HEK293 (cell line): ENCODE measurements around the gene LARGE1.

ENCODE experiments used
- CTCF ChIA-PET: fragments of 350-600 bp; formaldehyde crosslinking; extraction: SDS; loops from one replicate; lab custom pipeline; 2021; ENCODE audit warnings: antibody characterized with exemption; lab: Yijun Ruan, JAX
- POLR2A ChIA-PET: fragments of 300-600 bp; formaldehyde crosslinking; extraction: SDS; loops from one replicate; lab custom pipeline; 2020; ENCODE audit warnings: antibody characterized with exemption, inconsistent platforms; lab: Yijun Ruan, JAX
- H3K27ac ChIP-seq: fragments of 200-500 bp; sonication (Bioruptor generic); 2 replicates; pipeline ENCODE4 v1.5.1; 2014; ENCODE audit warnings: low read depth, low read length, control low read depth, inconsistent platforms; ENCODE audit errors: extremely low read depth
- H3K36me3 ChIP-seq, 2 experiments: fragments of 200-500 bp in 1 of 2; sonication (Bioruptor generic) in 1 of 2; 1 replicate in 1 of 2; 2 replicates in 1 of 2; pipeline ENCODE4 v1.5.1; 2014 to 2017; ENCODE audit warnings: inconsistent platforms in 2 of 2, low read length in 2 of 2; ENCODE audit not compliant: control insufficient read depth in 2 of 2, insufficient read depth in 1 of 2
- H3K4me1 ChIP-seq: fragments of 200-500 bp; sonication (Bioruptor generic); 2 replicates; pipeline ENCODE4 v1.5.1; 2014; ENCODE audit warnings: mild to moderate bottlenecking, low read length, inconsistent platforms; ENCODE audit not compliant: control insufficient read depth, insufficient read depth
- H3K4me3 ChIP-seq: 2 replicates; pipeline ENCODE4 v1.5.1; 2011; ENCODE audit warnings: low read depth, mild to moderate bottlenecking, control low read depth, low read length, moderate library complexity
- H3K9me3 ChIP-seq: fragments of 200-500 bp; sonication (Bioruptor generic); 2 replicates; pipeline ENCODE4 v1.5.1; 2014; ENCODE audit warnings: low read depth, low read length, inconsistent platforms; ENCODE audit not compliant: control insufficient read depth, insufficient read depth
- BCL6B ChIP-seq: fragments of 450-650 bp; formaldehyde crosslinking; IDR thresholded peaks from 2 replicates; pipeline ENCODE4 v1.5.1; 2017; ENCODE audit warnings: missing biosample characterization, missing genetic modification characterization
- ELK4 ChIP-seq: IDR thresholded peaks from 2 replicates; pipeline ENCODE4 v1.6.1; 2011; ENCODE audit warnings: mild to moderate bottlenecking, low read depth, low read length, borderline replicate concordance
- GLIS1 ChIP-seq: fragments of 450-650 bp; formaldehyde crosslinking; IDR thresholded peaks from 2 replicates; pipeline ENCODE4 v1.5.1; 2016; ENCODE audit warnings: missing biosample characterization, missing genetic modification characterization
- MYNN ChIP-seq: fragments of 450-650 bp; formaldehyde crosslinking; IDR thresholded peaks from 2 replicates; pipeline ENCODE4 v1.5.1; 2016; ENCODE audit warnings: missing biosample characterization, missing genetic modification characterization, borderline replicate concordance
- OVOL3 ChIP-seq: fragments of 450-650 bp; formaldehyde crosslinking; IDR thresholded peaks from 2 replicates; pipeline ENCODE4 v1.5.1; 2016; ENCODE audit warnings: missing biosample characterization, missing genetic modification characterization
- RBAK ChIP-seq: fragments of 450-650 bp; formaldehyde crosslinking; IDR thresholded peaks from 2 replicates; pipeline ENCODE4 v1.5.1; 2016; ENCODE audit warnings: missing biosample characterization, missing genetic modification characterization
- SP3 ChIP-seq: fragments of 450-650 bp; formaldehyde crosslinking; IDR thresholded peaks from 2 replicates; pipeline ENCODE4 v1.5.1; 2016; ENCODE audit warnings: missing biosample characterization, missing genetic modification characterization
- ZBTB20 ChIP-seq: fragments of 450-650 bp; formaldehyde crosslinking; IDR thresholded peaks from 2 replicates; pipeline ENCODE4 v1.5.1; 2016; ENCODE audit warnings: missing biosample characterization, missing genetic modification characterization
- ZBTB6 ChIP-seq: fragments of 450-650 bp; formaldehyde crosslinking; IDR thresholded peaks from 2 replicates; pipeline ENCODE4 v1.5.1; 2017; ENCODE audit warnings: missing biosample characterization, missing genetic modification characterization
- ZNF112 ChIP-seq: fragments of 450-650 bp; formaldehyde crosslinking; IDR thresholded peaks from 2 replicates; pipeline ENCODE4 v1.5.0; 2017; ENCODE audit warnings: missing biosample characterization, missing genetic modification characterization
- ZNF24 ChIP-seq: fragments of 450-650 bp; formaldehyde crosslinking; IDR thresholded peaks from 2 replicates; pipeline ENCODE4 v1.5.1; 2016; ENCODE audit warnings: missing biosample characterization, missing genetic modification characterization
- ZNF292 ChIP-seq: fragments of 450-650 bp; formaldehyde crosslinking; IDR thresholded peaks from 2 replicates; pipeline ENCODE4 v1.5.1; 2016; ENCODE audit warnings: low read depth, missing biosample characterization, missing genetic modification characterization, borderline replicate concordance
- ZNF366 ChIP-seq: fragments of 450-650 bp; formaldehyde crosslinking; conservative IDR thresholded peaks from 2 replicates; pipeline ENCODE4 v1.5.1; 2016; ENCODE audit warnings: missing biosample characterization, missing genetic modification characterization
- ZNF449 ChIP-seq: fragments of 450-650 bp; formaldehyde crosslinking; IDR thresholded peaks from 2 replicates; pipeline ENCODE4 v1.5.1; 2017; ENCODE audit warnings: missing biosample characterization, mild to moderate bottlenecking, missing genetic modification characterization, moderate library complexity
- ZNF521 ChIP-seq: fragments of 450-650 bp; formaldehyde crosslinking; IDR thresholded peaks from 2 replicates; pipeline ENCODE4 v1.5.1; 2017; ENCODE audit warnings: missing biosample characterization, mild to moderate bottlenecking, missing genetic modification characterization
- ZNF558 ChIP-seq: fragments of 450-650 bp; formaldehyde crosslinking; IDR thresholded peaks from 2 replicates; pipeline ENCODE4 v1.5.1; 2016; ENCODE audit warnings: missing biosample characterization, missing genetic modification characterization
- ZNF560 ChIP-seq: fragments of 450-650 bp; formaldehyde crosslinking; IDR thresholded peaks from 2 replicates; pipeline ENCODE4 v1.5.1; 2017; ENCODE audit warnings: missing biosample characterization, missing genetic modification characterization, borderline replicate concordance
- ZNF596 ChIP-seq: fragments of 450-650 bp; IDR thresholded peaks from 2 replicates; pipeline ENCODE4 v1.5.0; 2018; ENCODE audit warnings: missing biosample characterization, mild to moderate bottlenecking, missing genetic modification characterization, moderate library complexity
- ZNF692 ChIP-seq: fragments of 450-650 bp; formaldehyde crosslinking; IDR thresholded peaks from 2 replicates; pipeline ENCODE4 v1.5.1; 2016; ENCODE audit warnings: missing biosample characterization, missing genetic modification characterization
- ZNF701 ChIP-seq: fragments of 450-650 bp; formaldehyde crosslinking; IDR thresholded peaks from 2 replicates; pipeline ENCODE4 v1.5.1; 2016; ENCODE audit warnings: missing biosample characterization, missing genetic modification characterization
- ZNF76 ChIP-seq: fragments of 450-650 bp; formaldehyde crosslinking; IDR thresholded peaks from 2 replicates; pipeline ENCODE4; 2016; ENCODE audit warnings: low read depth, missing biosample characterization, missing genetic modification characterization, borderline replicate concordance
- ZNF777 ChIP-seq: fragments of 450-650 bp; formaldehyde crosslinking; IDR thresholded peaks from 2 replicates; pipeline ENCODE4 v1.5.1; 2017; ENCODE audit warnings: missing biosample characterization, missing genetic modification characterization, borderline replicate concordance
- ZSCAN4 ChIP-seq: fragments of 450-650 bp; formaldehyde crosslinking; IDR thresholded peaks from 2 replicates; pipeline ENCODE4 v1.5.1; 2017; ENCODE audit warnings: missing biosample characterization, missing genetic modification characterization
- ZSCAN5A ChIP-seq: fragments of 450-650 bp; formaldehyde crosslinking; IDR thresholded peaks from 2 replicates; pipeline ENCODE4 v1.5.1; 2016; ENCODE audit warnings: missing biosample characterization, missing genetic modification characterization

LARGE1 gene

GRCh38 chr22:33697640-33698039 is 222.6 kb downstream of the LARGE1 start:
- Histone ChIP-seq H3K36me3 (peaks cover 0 to 7% of the 10 kb centered on the region in 2 experiments; a peak in 1 of 3 replicates), H3K4me1 (0 out of 2 replicates have a peak, but pooled peaks cover 4% of the 10 kb centered on the region), H3K9me3 (no peaks in the 10 kb centered on the region), H3K4me3 (no peak overlapping the region), H3K27ac (no peak overlapping the region)
- TF ChIP-seq ZBTB20 (tag by site-specific recombination) (no peak), ZNF558 (no peak), ZNF449 (tag by site-specific recombination) (no peak), SP3 (no peak), ZNF560 (no peak), RBAK (tag by site-specific recombination) (no peak), ZSCAN5A (tag by site-specific recombination) (no peak), ZNF777 (tag by site-specific recombination) (no peak), BCL6B (tag by site-specific recombination) (no peak), ZNF24 (no peak)
- TF ChIP-seq, all 188 proteins: peak for 0
- POLR2A ChIA-PET: no interaction called here
- CTCF ChIA-PET: interaction anchor here (0.7 kb wide), 1 partner anchor 1534 kb away, joined by 7 read pairs; no protein-coding TSS in a partner anchor

GRCh38 chr22:33691057-33691630 is 229.1 kb downstream of the LARGE1 start:
- Histone ChIP-seq H3K4me3 (no peak overlapping the region), H3K9me3 (no peaks in the 10 kb centered on the region), H3K27ac (no peak overlapping the region), H3K36me3 (no peaks in the 10 kb centered on the region), H3K4me1 (no peaks in the 10 kb centered on the region)
- POLR2A ChIA-PET: no interaction called here
- CTCF ChIA-PET: interaction anchor here (0.6 kb wide), 1 partner anchor 233 kb away, joined by 3 read pairs; no protein-coding TSS in a partner anchor
- TF ChIP-seq MYNN (tag by site-specific recombination) (no peak), ZNF692 (tag by site-specific recombination) (no peak), ZNF701 (tag by site-specific recombination) (no peak), ZNF76 (tag by site-specific recombination) (no peak), ZNF521 (tag by site-specific recombination) (no peak), ZSCAN4 (tag by site-specific recombination) (no peak), ZNF112 (tag by site-specific recombination) (no peak), ZBTB6 (no peak), OVOL3 (tag by site-specific recombination) (no peak), ZNF596 (tag by site-specific recombination) (no peak), ELK4 (no peak), ZNF292 (tag by site-specific recombination) (no peak), GLIS1 (tag by site-specific recombination) (no peak), ZNF366 (tag by site-specific recombination) (no peak)
